ENCODE measurements around the gene ARHGEF28.

GRCh38 chr5:73709536-73710129 is 83.6 kb downstream of the ARHGEF28 start:
- no peak for TF ChIP-seq CTCF (IDR thresholded peaks at IDR 0.05; ENCODE audit: low read depth, low read length)
- no peak for TF ChIP-seq POLR2A (IDR thresholded peaks at IDR 0.05; ENCODE audit: extremely low read depth, insufficient read length)
- no peak for TF ChIP-seq MAX (IDR thresholded peaks at IDR 0.05; ENCODE audit: low read depth, low read length)

All from NB4 (cell line).